SK-N-MC (cell line): ENCODE measurements around the gene DDAH2.

Source experiments
- EZH2 ChIP-seq: fragments of 200-600 bp; sonication (generic); IDR thresholded peaks from one replicate; pipeline ENCODE4 v1.6.1; 2017; ENCODE audit warnings: antibody characterized with exemption
- FOXP2 ChIP-seq: optimal IDR thresholded peaks from 2 replicates; pipeline ENCODE3; 2011; ENCODE audit warnings: mild to moderate bottlenecking, moderate library complexity; ENCODE audit not compliant: insufficient read depth; ENCODE audit errors: extremely low read length, control extremely low read depth
- POLR2AphosphoS5 ChIP-seq: IDR thresholded peaks from 2 replicates; pipeline ENCODE4 v1.6.1; 2012; ENCODE audit warnings: mild to moderate bottlenecking, low read depth, low read length, borderline replicate concordance

DNA sequence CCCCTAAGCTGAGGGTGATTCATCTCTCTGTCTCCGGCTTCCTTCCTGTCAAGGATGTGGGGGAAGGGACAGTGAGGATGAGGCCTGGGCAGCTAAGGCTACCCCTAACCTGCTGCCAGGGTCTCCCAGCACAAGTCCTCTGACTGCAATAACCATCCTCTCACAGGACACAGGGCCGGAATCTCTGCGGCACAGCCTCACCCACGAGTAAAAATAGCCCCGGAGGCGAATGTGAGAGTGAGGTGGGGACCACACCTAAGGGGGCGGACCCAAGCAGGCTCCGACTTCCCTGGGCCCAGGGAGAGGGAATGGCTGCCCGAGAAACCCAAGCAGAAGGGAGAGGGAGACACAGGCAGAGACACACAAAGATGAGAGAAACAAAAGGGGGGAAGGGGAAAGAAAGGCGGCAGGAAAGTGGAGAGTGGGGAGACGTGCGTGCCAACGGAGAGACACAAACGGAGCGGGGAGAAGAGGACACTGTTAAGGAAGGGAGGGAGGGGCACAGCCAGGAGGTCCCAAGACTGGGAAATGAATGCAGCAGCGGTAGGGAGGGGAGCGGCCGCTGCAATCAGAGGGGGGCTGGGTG lies 5.8 kb upstream of the DDAH2 start:
- TF ChIP-seq EZH2 (no peak), POLR2AphosphoS5 (no peak), FOXP2 (no peak)
